ENCODE data around the gene FAM222A. TPM values are rescaled to one million over a fixed set of nuclear protein-coding genes. Genes with fewer than 3 reads are reported as not detected.

Gene FAM222A
- total and polyA plus RNA-seq, 2 of the 8 experiments (the other 6 are each of a cell fraction or from before 2014, with no cell fraction given): 0.94 to 1.1 TPM

DNA sequence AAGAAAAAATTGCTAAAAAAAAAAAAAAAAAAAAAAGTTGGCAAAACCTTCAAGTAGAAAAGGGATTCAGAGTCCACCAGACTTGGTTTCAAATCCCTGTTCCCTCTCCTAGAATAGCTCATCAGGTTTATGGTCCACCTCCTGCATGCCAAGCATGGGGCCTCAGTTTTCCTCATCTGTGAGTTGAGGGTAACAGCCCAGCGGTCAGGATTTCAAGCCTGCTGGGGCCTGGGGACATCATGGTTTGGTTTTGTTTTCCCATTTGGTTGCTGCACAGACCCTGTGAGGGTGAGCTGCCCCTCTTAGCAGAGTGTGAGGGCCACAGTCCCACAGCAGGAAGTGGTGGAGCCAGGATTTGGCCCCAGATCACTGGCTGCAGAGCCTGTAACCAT is 12.5 kb downstream of the FAM222A start (continued):
- TF ChIP-seq HDAC2 (IDR thresholded peaks at IDR 0.05; ENCODE audit: borderline replicate concordance in 1 of 2, low read depth in 2 of 2, low read length in 2 of 2): no peak
